Spleen (tissue), 11 donors: ENCODE data around the gene BRD4. TPM values are rescaled to one million over a fixed set of nuclear protein-coding genes. Genes with fewer than 3 reads are reported as not detected.

ENCODE experiments used
- DNase-seq: peaks from one replicate; pipeline ENCODE4 v3.0.0-alpha.2; 2020
- H3K27ac ChIP-seq, 8 donors: fragments of 200-600 bp; sonication (generic) in 7 of 8; 1 replicate in 4 of 8; 2 replicates in 4 of 8; pipeline versions ENCODE4 v1.5.0 to v1.8.0; 2016 to 2021; ENCODE audit warnings: inconsistent platforms in 4 of 8, mild to moderate bottlenecking in 4 of 8, moderate library complexity in 1 of 8
- H3K27me3 ChIP-seq, 7 donors: fragments of 200-600 bp; sonication (generic) in 6 of 7; replicated peaks in 1 of 7; 1 replicate in 4 of 7; 2 replicates in 3 of 7; pipeline versions ENCODE4 v1.5.0 to v1.8.0; 2016 to 2021; ENCODE audit warnings: inconsistent platforms in 3 of 7, mild to moderate bottlenecking in 1 of 7
- H3K36me3 ChIP-seq, 6 donors: fragments of 200-600 bp; sonication (generic) in 5 of 6; 1 replicate in 4 of 6; 2 replicates in 2 of 6; pipeline versions ENCODE4 v1.5.0 to v1.8.0; 2016 to 2021; ENCODE audit warnings: inconsistent platforms in 2 of 6
- H3K4me1 ChIP-seq, 6 donors: fragments of 200-600 bp; sonication (generic) in 5 of 6; 1 replicate in 3 of 6; 2 replicates in 3 of 6; pipeline versions ENCODE4 v1.5.0 to v1.8.0; 2016 to 2021; ENCODE audit warnings: inconsistent platforms in 3 of 6
- H3K4me3 ChIP-seq, 8 donors: fragments of 200-600 bp; sonication (generic) in 7 of 8; 1 replicate in 4 of 8; 2 replicates in 4 of 8; pipeline versions ENCODE4 v1.5.0 to v1.8.0; 2016 to 2021; ENCODE audit warnings: inconsistent platforms in 4 of 8, mild to moderate bottlenecking in 4 of 8, moderate library complexity in 2 of 8
- H3K9me3 ChIP-seq, 8 donors: fragments of 200-600 bp; sonication (generic) in 7 of 8; 1 replicate in 4 of 8; 2 replicates in 4 of 8; pipeline versions ENCODE4 v1.5.0 to v1.8.0; 2016 to 2021; ENCODE audit warnings: inconsistent platforms in 4 of 8
- POLR2A ChIP-seq, 3 donors: fragments of 450-650 bp; IDR thresholded peaks; one replicate each; pipeline ENCODE4 v1.5.1; 2017; ENCODE audit warnings: antibody characterized with exemption in 3 of 3, mild to moderate bottlenecking in 1 of 3
- POLR2AphosphoS5 ChIP-seq, 3 donors: sonication (generic); formaldehyde crosslinking; IDR thresholded peaks; one replicate each; pipeline ENCODE4 v1.5.1; 2017; ENCODE audit warnings: antibody characterized with exemption in 3 of 3
- WGBS, 5 donors: extraction: QIAGEN DNeasy Blood & Tissue Kit in 3 of 5; methylation state at CpG; one replicate each; pipeline versions ENCODE4 v1.1.5 to v1.1.7; 2013 to 2018; 5-methylcytosine and 5-hydroxymethylcytosine counted together
- intact Hi-C: fragments of 100-400 bp; cut with DNase I; formaldehyde crosslinking; loops from one replicate; pipeline ENCODE4 v1.15.0; 2023; ENCODE audit warnings: low total_unique reads
- polyA plus RNA-seq, 3 donors: library from polyadenylated mRNA; stranded (reverse); fragments of 200-250 nt; gene quantifications; one replicate each; pipeline ENCODE4 v1.2.1, GENCODE V29; 2013
- total RNA-seq, 7 donors: library from RNA; depleted of rRNA in 3 of 7; stranded (reverse); fragments of >200 nt in 3 of 7; fragmentation: NEBNext Ultra II Directional in 4 of 7; extraction: Animal tissue kit (Norgen Biotek cat#: 25700) in 4 of 7; gene quantifications; one replicate each; pipeline versions ENCODE4 v1.1.0 to v1.2.1, GENCODE V29; 2016 to 2021
- TF ChIP-seq, protein P1 (sequence below), 11 experiments: fragments of 200-600 bp in 7 of 11; fragments of 450-650 bp in 4 of 11; sonication (generic) in 4 of 11; IDR thresholded peaks in 8 of 11; conservative IDR thresholded peaks in 3 of 11; 1 replicate in 7 of 11; 2 replicates in 4 of 11; pipeline versions ENCODE4 v1.4.0 to v1.8.0; 2016 to 2021; ENCODE audit warnings: antibody characterized with exemption in 11 of 11, inconsistent platforms in 4 of 11, mild to moderate bottlenecking in 1 of 11
- donor health status: healthy with polysubstance abuse.
- donor health status: DM: no; HTN: no; CAD: no; lungs with moderate emphysema.
- donor health status: DM: no; HTN: no; CAD: no.
- donor health status: Bipolar disorder and iron deficiency.
- donor health status: healthy.
- donor health status: DM: no; HTN: no; CAD: no.
- donor health status: DM: yes; HTN: yes; CAD: no.

Gene BRD4
- total and polyA plus RNA-seq, 10 donors, result 10.3 to 146 (median 68.0) TPM

DNA sequence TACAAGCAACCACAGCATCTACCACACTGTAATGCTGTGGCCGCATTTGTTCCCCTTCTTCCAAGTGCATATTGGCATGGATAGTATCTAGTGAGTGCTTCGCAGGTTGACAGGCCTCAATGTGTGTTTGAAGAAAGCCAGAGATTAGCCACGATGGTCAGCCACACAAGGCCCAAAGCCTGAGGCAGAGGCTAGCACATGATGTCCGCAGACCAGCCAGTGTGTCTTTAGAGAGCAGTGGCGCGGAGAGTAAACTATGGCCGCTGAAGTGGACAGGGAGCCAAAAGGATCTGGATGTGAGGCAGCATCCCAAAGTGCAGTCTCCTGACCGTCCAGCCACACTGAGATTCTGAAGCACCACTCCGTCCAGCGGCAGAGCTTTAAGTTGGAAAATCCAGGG lies 36.0 kb downstream of the BRD4 start:
- TF ChIP-seq POLR2A (IDR thresholded peaks at IDR 0.05), result no peak
- TF ChIP-seq, protein P1, sequence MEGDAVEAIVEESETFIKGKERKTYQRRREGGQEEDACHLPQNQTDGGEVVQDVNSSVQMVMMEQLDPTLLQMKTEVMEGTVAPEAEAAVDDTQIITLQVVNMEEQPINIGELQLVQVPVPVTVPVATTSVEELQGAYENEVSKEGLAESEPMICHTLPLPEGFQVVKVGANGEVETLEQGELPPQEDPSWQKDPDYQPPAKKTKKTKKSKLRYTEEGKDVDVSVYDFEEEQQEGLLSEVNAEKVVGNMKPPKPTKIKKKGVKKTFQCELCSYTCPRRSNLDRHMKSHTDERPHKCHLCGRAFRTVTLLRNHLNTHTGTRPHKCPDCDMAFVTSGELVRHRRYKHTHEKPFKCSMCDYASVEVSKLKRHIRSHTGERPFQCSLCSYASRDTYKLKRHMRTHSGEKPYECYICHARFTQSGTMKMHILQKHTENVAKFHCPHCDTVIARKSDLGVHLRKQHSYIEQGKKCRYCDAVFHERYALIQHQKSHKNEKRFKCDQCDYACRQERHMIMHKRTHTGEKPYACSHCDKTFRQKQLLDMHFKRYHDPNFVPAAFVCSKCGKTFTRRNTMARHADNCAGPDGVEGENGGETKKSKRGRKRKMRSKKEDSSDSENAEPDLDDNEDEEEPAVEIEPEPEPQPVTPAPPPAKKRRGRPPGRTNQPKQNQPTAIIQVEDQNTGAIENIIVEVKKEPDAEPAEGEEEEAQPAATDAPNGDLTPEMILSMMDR (IDR thresholded peaks at IDR 0.05 in 8 of 11, conservative IDR thresholded peaks at IDR 0.05 in 3 of 11), result no peak
- no peak for TF ChIP-seq POLR2AphosphoS5 (IDR thresholded peaks at IDR 0.05)
- H3K27me3 ChIP-seq, result no peaks in the 10 kb centered on the region

DNA sequence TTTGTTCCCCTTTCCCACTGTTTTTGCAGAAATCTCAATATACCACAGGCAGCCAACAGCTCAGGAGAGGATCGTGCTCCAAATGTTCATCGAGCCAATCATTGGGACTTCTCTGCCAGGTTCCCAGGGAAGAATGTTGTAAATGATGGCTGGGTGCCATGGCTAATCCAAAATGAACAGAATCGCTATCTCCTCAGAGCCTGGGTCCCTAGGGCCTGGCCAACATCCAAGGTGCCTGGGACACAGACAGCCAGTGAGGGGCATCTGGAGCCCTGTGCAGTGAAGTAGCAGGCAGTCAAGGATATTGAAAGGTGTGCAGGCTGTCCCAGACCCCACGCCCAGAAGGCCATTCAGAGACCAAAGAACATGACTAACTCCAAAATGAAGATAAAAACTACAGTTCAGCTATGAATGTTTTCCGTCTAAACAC lies 37.8 kb downstream of the BRD4 start:
- H3K4me1 ChIP-seq, result peaks cover 91 to 100% (median 99%) of the 10 kb centered on the region in 6 donors
- no peak overlapping the region for H3K4me3 ChIP-seq
- intact Hi-C loops, result no loop called here
- H3K27ac ChIP-seq, result peak overlapping the region in 3 of 8 donors; percentile 63 to 69 (median 66)
- H3K27me3 ChIP-seq, result no peaks in the 10 kb centered on the region
- WGBS, 5 donors, result 81 to 91% (median 86%) methylated on average over 5 of the region's 5 CpGs
- H3K36me3 ChIP-seq, result peaks cover 0 to 22% (median 2%) of the 10 kb centered on the region in 6 donors
- H3K9me3 ChIP-seq, result no peaks in the 10 kb centered on the region
- DNase-seq, result peak; percentile 32
- TF ChIP-seq POLR2A (IDR thresholded peaks at IDR 0.05) (no peak), POLR2AphosphoS5 (IDR thresholded peaks at IDR 0.05) (no peak)
- TF ChIP-seq, protein P1 (IDR thresholded peaks at IDR 0.05 in 8 of 11, conservative IDR thresholded peaks at IDR 0.05 in 3 of 11), result no peak

More for the DNA sequence above, 36.0 kb downstream of the BRD4 start:
- 79 to 89% (median 88%) methylated on average over 10 of the region's 10 CpGs for WGBS, 5 donors
- intact Hi-C loops, result no loop called here
- H3K4me3 ChIP-seq, result peak overlapping the region in 1 of 8 donors; percentile 24
- H3K9me3 ChIP-seq, result no peaks in the 10 kb centered on the region
- H3K4me1 ChIP-seq, result peaks cover 92 to 100% (median 99%) of the 10 kb centered on the region in 6 donors
- H3K27ac ChIP-seq, result peak overlapping the region in 5 of 8 donors; percentile 12 to 58 (median 52)
- peak; percentile 29 for DNase-seq
- H3K36me3 ChIP-seq, result peaks cover 0 to 22% (median 2%) of the 10 kb centered on the region in 6 donors

DNA sequence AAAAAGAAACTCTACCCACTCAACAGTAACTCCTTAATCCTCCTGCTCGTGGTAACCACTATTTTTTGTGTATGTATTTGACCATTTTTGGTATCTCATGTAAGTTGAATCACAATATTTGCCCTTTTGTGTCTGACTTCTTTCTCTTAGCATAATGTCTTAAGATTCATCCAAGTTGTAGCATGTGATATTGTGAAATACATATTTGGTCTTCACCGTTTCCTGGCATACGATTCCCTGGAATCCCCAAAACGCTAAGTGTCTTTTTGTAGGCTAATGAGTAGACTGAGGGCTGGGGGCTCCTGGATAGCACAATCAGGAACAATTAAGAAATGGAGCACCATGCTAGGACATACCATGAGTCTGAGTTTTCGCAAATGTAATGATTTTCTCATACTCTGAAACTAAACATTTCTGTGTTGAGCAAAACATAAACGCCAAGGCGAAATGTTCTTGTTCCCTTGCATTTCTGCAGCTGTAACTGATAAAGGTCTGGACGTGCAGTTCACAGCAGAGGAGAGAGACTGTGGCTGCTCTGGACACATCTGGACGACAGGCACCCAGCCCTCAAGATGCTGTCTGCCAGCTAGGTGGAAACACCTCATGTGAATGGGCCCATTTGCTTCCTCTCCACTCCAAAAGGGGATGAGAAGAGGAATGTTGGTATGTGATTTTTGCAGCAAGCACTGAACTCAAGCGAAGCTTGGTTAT lies 38.4 kb downstream of the BRD4 start:
- peaks cover 92 to 100% (median 99%) of the 10 kb centered on the region in 6 donors for H3K4me1 ChIP-seq
- DNase-seq, result peak; percentile 29
- peaks cover 0 to 22% (median 2%) of the 10 kb centered on the region in 6 donors for H3K36me3 ChIP-seq
- peak overlapping the region in 7 of 8 donors; percentile 28 to 69 (median 63) for H3K27ac ChIP-seq
- TF ChIP-seq, protein P1 (IDR thresholded peaks at IDR 0.05 in 8 of 11, conservative IDR thresholded peaks at IDR 0.05 in 3 of 11), result no peak
- TF ChIP-seq POLR2A (IDR thresholded peaks at IDR 0.05) (no peak), POLR2AphosphoS5 (IDR thresholded peaks at IDR 0.05) (no peak)
- WGBS, 5 donors, result 61 to 69% (median 64%) methylated on average over 10 of the region's 10 CpGs
- H3K27me3 ChIP-seq, result no peaks in the 10 kb centered on the region
- peak overlapping the region in 1 of 8 donors; percentile 32 for H3K4me3 ChIP-seq
- H3K9me3 ChIP-seq, result no peaks in the 10 kb centered on the region
- intact Hi-C loops, result no loop called here
